PC-3 (cell line): ENCODE results near the gene ATRAID. TPM values are rescaled to one million over a fixed set of nuclear protein-coding genes. Genes with fewer than 3 reads are reported as not detected.

ENCODE experiments used
- ATAC-seq: fragments of 200-7000 bp; cut with Tn5 transposase; 2 replicates; pipeline ENCODE4 v1.9.1; 2020; ENCODE audit warnings: mild to moderate bottlenecking, moderate library complexity
- BruUV-seq: library from RNA; stranded (reverse); fragments of 400-500 nt; replicated peaks from 2 replicates; lab custom pipeline; 2021; lab: Mats Ljungman, UMichigan
- CTCF ChIA-PET: fragments of 300-600 bp; sonication (Branson Sonifier 250); formaldehyde crosslinking; loops from one replicate; lab custom pipeline; 2022; ENCODE audit warnings: antibody characterized with exemption; lab: Charles Lee
- POLR2A ChIA-PET: fragments of 300-600 bp; sonication (Branson Sonifier 250); formaldehyde crosslinking; loops from one replicate; lab custom pipeline; 2022; ENCODE audit warnings: antibody characterized with exemption; ENCODE audit not compliant: unreplicated experiment; lab: Charles Lee
- DNase-seq: peaks from one replicate; pipeline ENCODE4 v3.0.0-alpha.2; 2015
- H2AFZ ChIP-seq: fragments of 300-600 bp; sonication (generic); 2 replicates; pipeline ENCODE4 v1.6.0; 2016; ENCODE audit warnings: antibody characterized with exemption, low read length
- H3F3A ChIP-seq: fragments of 300-600 bp; sonication (generic); one replicate; pipeline ENCODE4 v1.6.0; 2017; ENCODE audit warnings: antibody characterized with exemption, low read length, control low read depth, mild to moderate bottlenecking; ENCODE audit not compliant: unreplicated experiment
- H3K27ac ChIP-seq: fragments of 300-600 bp; sonication (generic); 2 replicates; pipeline ENCODE4 v1.5.1; 2016; ENCODE audit warnings: mild to moderate bottlenecking, low read length
- H3K27me3 ChIP-seq: fragments of 300-600 bp; sonication (generic); 2 replicates; pipeline ENCODE4 v1.6.1; 2016; ENCODE audit warnings: low read length, mixed read lengths
- H3K36me3 ChIP-seq: fragments of 300-600 bp; sonication (generic); 2 replicates; pipeline ENCODE4 v1.6.1; 2016; ENCODE audit warnings: low read depth, mixed run types, low read length, mixed read lengths
- H3K4me1 ChIP-seq: fragments of 300-600 bp; sonication (generic); 2 replicates; pipeline ENCODE4 v1.5.1; 2016; ENCODE audit warnings: low read length; ENCODE audit not compliant: insufficient read depth
- H3K4me2 ChIP-seq: fragments of 300-600 bp; sonication (generic); 2 replicates; pipeline ENCODE4 v1.6.0; 2016; ENCODE audit warnings: low read length
- H3K4me3 ChIP-seq: fragments of 300-600 bp; sonication (generic); 2 replicates; pipeline ENCODE4 v1.5.1; 2016; ENCODE audit warnings: mild to moderate bottlenecking, low read length, mixed read lengths
- H3K79me2 ChIP-seq: fragments of 300-600 bp; sonication (generic); 2 replicates; pipeline ENCODE4 v1.6.1; 2017; ENCODE audit warnings: low read length, mixed read lengths
- H3K9ac ChIP-seq: fragments of 300-600 bp; sonication (generic); 2 replicates; pipeline ENCODE4 v1.6.0; 2016; ENCODE audit warnings: mild to moderate bottlenecking, low read length
- H3K9me2 ChIP-seq: fragments of 300-600 bp; sonication (generic); replicated peaks from 2 replicates; pipeline ENCODE4 v1.6.1; 2016; ENCODE audit warnings: mixed run types, low read length, mixed read lengths
- H3K9me3 ChIP-seq: fragments of 300-600 bp; sonication (generic); 2 replicates; pipeline ENCODE4 v1.6.1; 2016; ENCODE audit warnings: low read length, mixed read lengths
- H4K20me1 ChIP-seq: fragments of 300-600 bp; sonication (generic); 2 replicates; pipeline ENCODE4 v1.6.1; 2016; ENCODE audit warnings: low read length, mixed read lengths
- CTCF ChIP-seq: fragments of 300-600 bp; sonication (generic); conservative IDR thresholded peaks from 2 replicates; pipeline ENCODE4 v1.5.1; 2017; ENCODE audit warnings: antibody characterized with exemption, low read depth, mild to moderate bottlenecking, low read length
- EZH2 ChIP-seq: fragments of 300-600 bp; sonication (generic); IDR thresholded peaks from one replicate; pipeline ENCODE4 v1.6.1; 2017; ENCODE audit warnings: antibody characterized with exemption, mild to moderate bottlenecking, low read length; ENCODE audit not compliant: unreplicated experiment
- EZH2phosphoT487 ChIP-seq: fragments of 300-600 bp; sonication (generic); IDR thresholded peaks from 2 replicates; pipeline ENCODE4 v1.6.1; 2018; ENCODE audit warnings: mild to moderate bottlenecking, antibody characterized with exemption, low read length, borderline replicate concordance
- intact Hi-C: fragments of 100-400 bp; cut with micrococcal nuclease; formaldehyde crosslinking; loops from 2 replicates; pipeline ENCODE4 v1.9.0; 2023
- total RNA-seq: library from RNA; depleted of rRNA; stranded (reverse); fragments of >200 nt; gene quantifications from 2 replicates; pipeline ENCODE4 v1.2.3, GENCODE V29; 2014

The ATRAID gene
- total RNA-seq, 1 experiment from 2014 or later = 111 TPM

- no peak overlapping the region for H3K9ac ChIP-seq
- H3K9me2 ChIP-seq = no peaks in the 10 kb centered on the region
- H3K79me2 ChIP-seq = no peaks in the 10 kb centered on the region
- no peaks in the 10 kb centered on the region for H3F3A ChIP-seq
- H3K4me2 ChIP-seq = no peak overlapping the region
- ATAC-seq (no peak), DNase-seq (no peak)
- H3K27me3 ChIP-seq = no peaks in the 10 kb centered on the region
- no peaks in the 10 kb centered on the region for H4K20me1 ChIP-seq
- H3K4me1 ChIP-seq = no peaks in the 10 kb centered on the region
- CTCF ChIA-PET = no interaction called here
- no TSS peak for BruUV-seq
- peaks cover 51% of the 10 kb centered on the region for H3K36me3 ChIP-seq
- POLR2A ChIA-PET = no interaction called here
- H3K4me3 ChIP-seq = no peak overlapping the region
- H2AFZ ChIP-seq = no peak overlapping the region
- no peak overlapping the region for H3K27ac ChIP-seq
- no peaks in the 10 kb centered on the region for H3K9me3 ChIP-seq
- intact Hi-C loops = no loop called here
- TF ChIP-seq CTCF (no peak), EZH2phosphoT487 (no peak), EZH2 (no peak)
These were observed 31.7 kb downstream of the ATRAID start for GRCh38 chr2:27243391-27244130.

GRCh38 chr2:27245116-27245515 is 33.3 kb downstream of the ATRAID start:
- Histone ChIP-seq H3K4me3 (no peak overlapping the region), H3K4me1 (peaks cover 11% of the 10 kb centered on the region), H3F3A (no peaks in the 10 kb centered on the region), H3K9ac (no peak overlapping the region), H2AFZ (no peak overlapping the region), H3K79me2 (no peaks in the 10 kb centered on the region), H4K20me1 (no peaks in the 10 kb centered on the region), H3K27ac (no peak overlapping the region), H3K9me2 (no peaks in the 10 kb centered on the region), H3K36me3 (peaks cover 40% of the 10 kb centered on the region), H3K9me3 (no peaks in the 10 kb centered on the region), H3K27me3 (no peaks in the 10 kb centered on the region), H3K4me2 (no peak overlapping the region)
- TSS peak; percentile 10 for BruUV-seq
- CTCF ChIA-PET = no interaction called here
- no peak for TF ChIP-seq EZH2phosphoT487
- ATAC-seq = no peak
- no peak for DNase-seq
- intact Hi-C loops = no loop called here
- POLR2A ChIA-PET = no interaction called here

GRCh38 chr2:27245626-27246025 is 33.8 kb downstream of the ATRAID start:
- Histone ChIP-seq H3K27me3 (no peaks in the 10 kb centered on the region), H3K4me2 (no peak overlapping the region), H3K9me3 (no peaks in the 10 kb centered on the region), H3K9me2 (no peaks in the 10 kb centered on the region), H3K4me3 (no peak overlapping the region), H4K20me1 (no peaks in the 10 kb centered on the region), H3K79me2 (no peaks in the 10 kb centered on the region), H3K9ac (no peak overlapping the region), H3K36me3 (peaks cover 40% of the 10 kb centered on the region), H3K27ac (no peak overlapping the region), H2AFZ (no peak overlapping the region), H3F3A (no peaks in the 10 kb centered on the region), H3K4me1 (peaks cover 11% of the 10 kb centered on the region)
- ATAC-seq = no peak
- intact Hi-C loops = no loop called here
- no TSS peak for BruUV-seq
- DNase-seq = no peak
- no peak for TF ChIP-seq EZH2
- no peak for TF ChIP-seq EZH2phosphoT487
- TF ChIP-seq CTCF = no peak
- ChIA-PET CTCF (no interaction called here), POLR2A (no interaction called here)
